ENCODE measurements around the gene ZNF213. TPM values are rescaled to one million over a fixed set of nuclear protein-coding genes. Genes with fewer than 3 reads are reported as not detected.

Gene ZNF213
- total RNA-seq, 1 donor, result 7.0 TPM

GRCh38 chr16:3099732-3100499, 34.9 kb upstream of the ZNF213 start:
- DNase-seq (ENCODE audit: low read depth in 2 of 3, low spot score in 2 of 3), result peak; percentile 68 to 93 (median 90)

GRCh38 chr16:3101018-3101840, 33.6 kb upstream of the ZNF213 start:
- peak in 2 of 3 donors; percentile 80 to 85 for DNase-seq (ENCODE audit: low read depth in 2 of 3, low spot score in 2 of 3)

GRCh38 chr16:3101841-3102470, 32.9 kb upstream of the ZNF213 start:
- DNase-seq (ENCODE audit: low read depth in 2 of 3, low spot score in 2 of 3), result peak in 2 of 3 donors; percentile 38 to 42

- DNase-seq (ENCODE audit: low read depth in 2 of 3, low spot score in 2 of 3), result peak; percentile 72 to 94 (median 91)
Observed at GRCh38 chr16:3106205-3106928, 28.5 kb upstream of the ZNF213 start.

- DNase-seq (ENCODE audit: low read depth in 2 of 3, low spot score in 2 of 3), result no peak
Observed at GRCh38 chr16:3112058-3112880, 22.6 kb upstream of the ZNF213 start, which contains the start of gene ZNF205. Gene ZNF205 (plus strand): TSS chr16:3112586. CDS start chr16:3113431, 845 bp downstream.

- DNase-seq (ENCODE audit: low read depth in 2 of 3, low spot score in 2 of 3), result no peak
Observed at GRCh38 chr16:3112881-3113574, 21.8 kb upstream of the ZNF213 start.

GRCh38 chr16:3113765-3114479, 20.9 kb upstream of the ZNF213 start:
- no peak for DNase-seq (ENCODE audit: low read depth in 2 of 3, low spot score in 2 of 3)

- DNase-seq (ENCODE audit: low read depth in 2 of 3, low spot score in 2 of 3), result no peak
Observed at GRCh38 chr16:3115003-3115402, 19.8 kb upstream of the ZNF213 start.

- DNase-seq (ENCODE audit: low read depth in 2 of 3, low spot score in 2 of 3), result no peak
Observed at GRCh38 chr16:3115561-3115960, 19.3 kb upstream of the ZNF213 start.

- no peak for DNase-seq (ENCODE audit: low read depth in 2 of 3, low spot score in 2 of 3)
Observed at GRCh38 chr16:3118204-3118790, 16.5 kb upstream of the ZNF213 start.

GRCh38 chr16:3118846-3119245, 16.0 kb upstream of the ZNF213 start:
- no peak for DNase-seq (ENCODE audit: low read depth in 2 of 3, low spot score in 2 of 3)

- DNase-seq (ENCODE audit: low read depth in 2 of 3, low spot score in 2 of 3), result no peak
Observed at GRCh38 chr16:3119286-3119685, 15.5 kb upstream of the ZNF213 start.

GRCh38 chr16:3119701-3120408, 15.0 kb upstream of the ZNF213 start:
- DNase-seq (ENCODE audit: low read depth in 2 of 3, low spot score in 2 of 3), result no peak

- no peak for DNase-seq (ENCODE audit: low read depth in 2 of 3, low spot score in 2 of 3)
Observed at GRCh38 chr16:3120435-3120834, 14.4 kb upstream of the ZNF213 start.

GRCh38 chr16:3121851-3122467, 12.9 kb upstream of the ZNF213 start:
- no peak for DNase-seq (ENCODE audit: low read depth in 2 of 3, low spot score in 2 of 3)

GRCh38 chr16:3122926-3123570, 11.8 kb upstream of the ZNF213 start:
- no peak for DNase-seq (ENCODE audit: low read depth in 2 of 3, low spot score in 2 of 3)
